ENCODE measurements around the gene MAML3.

DNA sequence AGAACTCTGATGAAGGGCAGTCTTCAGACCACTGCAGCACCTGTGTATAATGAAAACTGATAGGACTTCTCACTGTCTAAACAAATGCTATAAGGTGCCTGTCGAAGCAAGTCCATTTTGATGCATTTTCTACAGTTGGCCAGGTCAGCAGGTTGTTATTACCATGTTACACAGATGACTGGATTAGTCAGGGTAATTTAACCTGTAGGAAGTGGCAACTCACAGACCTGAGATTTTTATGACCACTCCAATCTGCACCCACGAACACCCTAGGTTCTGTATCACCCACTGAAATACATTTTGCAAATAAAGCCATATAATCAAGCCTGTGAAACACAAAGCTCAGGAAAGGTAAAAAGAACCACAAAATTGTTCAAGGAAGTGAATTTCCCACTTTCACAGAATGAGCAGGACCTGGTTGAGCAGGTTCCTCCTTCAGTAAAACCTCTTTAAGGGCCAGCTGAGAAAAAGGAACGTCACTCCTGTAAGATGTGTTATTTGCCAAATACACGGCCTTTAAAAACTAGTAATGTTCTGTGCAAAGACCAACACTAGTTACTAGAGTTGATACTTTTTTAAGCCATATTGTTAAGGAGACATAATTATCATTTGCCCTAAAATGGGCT is 12.7 kb downstream of the MAML3 start:
- no peak for TF ChIP-seq CTCF (IDR thresholded peaks at IDR 0.05)
- no peak for TF ChIP-seq POLR2AphosphoS5 (IDR thresholded peaks at IDR 0.05)
- TF ChIP-seq EP300 (IDR thresholded peaks at IDR 0.05), result no peak
- no peak for TF ChIP-seq POLR2A (IDR thresholded peaks at IDR 0.05)

Data from suprapubic skin (tissue), 4 donors.